Measurements from ENCODE around the gene HDLBP. TPM values are rescaled to one million over a fixed set of nuclear protein-coding genes. Genes with fewer than 3 reads are reported as not detected.

HDLBP gene
- total and polyA plus RNA-seq, 8 donors: 273 to 996 (median 749) TPM

DNA sequence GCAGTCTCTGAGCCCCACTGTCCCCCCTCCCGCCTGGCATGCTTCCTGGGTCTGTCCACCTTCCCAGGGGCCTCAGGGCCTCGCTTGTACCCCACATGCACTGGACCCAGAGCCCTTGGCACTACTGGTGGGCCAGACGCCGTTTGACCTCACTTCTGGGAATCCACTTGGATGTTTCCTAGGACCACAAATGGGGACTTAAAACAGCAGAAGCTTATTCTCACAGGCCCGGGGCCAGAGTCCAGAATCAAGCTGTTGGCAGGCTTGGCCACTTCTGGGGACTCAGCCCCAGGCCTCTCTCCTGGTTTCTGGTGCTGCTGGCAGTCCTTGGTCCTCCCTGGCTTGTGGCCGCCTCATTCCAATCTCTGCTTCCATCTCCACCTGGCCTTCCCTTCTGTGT lies 107.4 kb downstream of the HDLBP start:
- no peaks in the 10 kb centered on the region for H3K36me3 ChIP-seq
- H3K4me3 ChIP-seq: no peak overlapping the region
- ATAC-seq (no peak), DNase-seq (peak in 1 of 6 donors; percentile 14), FAIRE-seq (no peak)
- intact Hi-C loops (cut with DNase I): no loop called here
- no peaks in the 10 kb centered on the region for H3K27me3 ChIP-seq
- H3K9me3 ChIP-seq: no peaks in the 10 kb centered on the region
- 52 to 57% methylated on average over 6 of the region's 6 CpGs for WGBS, 2 donors
- TF ChIP-seq, protein P1, sequence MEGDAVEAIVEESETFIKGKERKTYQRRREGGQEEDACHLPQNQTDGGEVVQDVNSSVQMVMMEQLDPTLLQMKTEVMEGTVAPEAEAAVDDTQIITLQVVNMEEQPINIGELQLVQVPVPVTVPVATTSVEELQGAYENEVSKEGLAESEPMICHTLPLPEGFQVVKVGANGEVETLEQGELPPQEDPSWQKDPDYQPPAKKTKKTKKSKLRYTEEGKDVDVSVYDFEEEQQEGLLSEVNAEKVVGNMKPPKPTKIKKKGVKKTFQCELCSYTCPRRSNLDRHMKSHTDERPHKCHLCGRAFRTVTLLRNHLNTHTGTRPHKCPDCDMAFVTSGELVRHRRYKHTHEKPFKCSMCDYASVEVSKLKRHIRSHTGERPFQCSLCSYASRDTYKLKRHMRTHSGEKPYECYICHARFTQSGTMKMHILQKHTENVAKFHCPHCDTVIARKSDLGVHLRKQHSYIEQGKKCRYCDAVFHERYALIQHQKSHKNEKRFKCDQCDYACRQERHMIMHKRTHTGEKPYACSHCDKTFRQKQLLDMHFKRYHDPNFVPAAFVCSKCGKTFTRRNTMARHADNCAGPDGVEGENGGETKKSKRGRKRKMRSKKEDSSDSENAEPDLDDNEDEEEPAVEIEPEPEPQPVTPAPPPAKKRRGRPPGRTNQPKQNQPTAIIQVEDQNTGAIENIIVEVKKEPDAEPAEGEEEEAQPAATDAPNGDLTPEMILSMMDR (IDR thresholded peaks at IDR 0.05): no peak
- H3K4me1 ChIP-seq: no peaks in the 10 kb centered on the region
- no peak overlapping the region for H3K27ac ChIP-seq

DNA sequence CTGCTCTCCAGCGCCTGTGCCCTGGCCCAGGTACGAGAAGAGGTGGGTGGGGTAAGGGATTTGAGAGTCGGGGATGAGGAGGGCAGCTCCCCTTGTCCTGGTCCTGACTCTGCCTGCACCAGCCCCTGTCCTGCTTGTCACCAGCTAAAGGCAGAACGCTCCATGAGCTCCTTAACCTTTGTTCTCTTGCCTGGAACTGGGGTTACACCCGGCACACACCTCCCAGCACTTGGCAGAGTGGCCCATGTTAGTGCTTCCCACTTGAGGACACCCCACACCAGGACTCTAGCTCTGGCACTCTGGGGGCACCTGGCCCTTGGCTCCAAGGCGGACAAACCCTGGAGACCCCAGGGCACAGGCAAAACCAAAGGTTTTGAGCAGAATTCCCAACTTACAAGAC lies 107.8 kb downstream of the HDLBP start:
- Histone ChIP-seq H3K36me3 (no peaks in the 10 kb centered on the region), H3K4me3 (no peak overlapping the region), H3K9me3 (no peaks in the 10 kb centered on the region), H3K27me3 (no peaks in the 10 kb centered on the region), H3K27ac (no peak overlapping the region), H3K4me1 (no peaks in the 10 kb centered on the region)
- FAIRE-seq (no peak), ATAC-seq (no peak), DNase-seq (no peak)
- intact Hi-C loops (cut with DNase I): no loop called here
- TF ChIP-seq, protein P1 (IDR thresholded peaks at IDR 0.05): no peak
- WGBS, 2 donors: 73 to 79% methylated on average over 6 of the region's 6 CpGs

DNA sequence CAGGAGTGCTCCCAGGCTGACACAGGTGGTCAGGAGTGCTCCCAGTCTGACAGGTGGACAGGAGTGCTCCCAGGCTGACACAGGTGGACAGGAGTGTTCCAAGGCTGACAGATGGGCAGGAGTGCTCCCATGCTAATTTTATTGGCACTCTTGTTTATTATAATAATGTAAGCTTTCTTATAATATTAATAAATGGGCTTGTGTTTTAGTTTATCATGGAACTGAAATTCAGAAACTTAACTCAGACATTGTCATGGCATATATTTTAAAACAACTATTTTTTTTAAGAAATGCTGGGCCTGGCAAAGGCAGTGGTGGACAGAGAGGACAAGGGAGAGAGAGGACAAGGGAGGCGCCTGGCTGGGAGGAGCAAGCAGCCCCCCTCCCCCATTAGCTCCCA lies 108.3 kb downstream of the HDLBP start:
- Histone ChIP-seq H3K4me1 (no peaks in the 10 kb centered on the region), H3K27ac (no peak overlapping the region), H3K4me3 (no peak overlapping the region), H3K36me3 (no peaks in the 10 kb centered on the region), H3K9me3 (no peaks in the 10 kb centered on the region), H3K27me3 (no peaks in the 10 kb centered on the region)
- DNase-seq (no peak), ATAC-seq (no peak), FAIRE-seq (no peak)
- TF ChIP-seq, protein P1 (IDR thresholded peaks at IDR 0.05): no peak
- intact Hi-C loops (cut with DNase I): no loop called here
- 89 to 90% methylated on average over 1 of the region's 1 CpG for WGBS, 2 donors

DNA sequence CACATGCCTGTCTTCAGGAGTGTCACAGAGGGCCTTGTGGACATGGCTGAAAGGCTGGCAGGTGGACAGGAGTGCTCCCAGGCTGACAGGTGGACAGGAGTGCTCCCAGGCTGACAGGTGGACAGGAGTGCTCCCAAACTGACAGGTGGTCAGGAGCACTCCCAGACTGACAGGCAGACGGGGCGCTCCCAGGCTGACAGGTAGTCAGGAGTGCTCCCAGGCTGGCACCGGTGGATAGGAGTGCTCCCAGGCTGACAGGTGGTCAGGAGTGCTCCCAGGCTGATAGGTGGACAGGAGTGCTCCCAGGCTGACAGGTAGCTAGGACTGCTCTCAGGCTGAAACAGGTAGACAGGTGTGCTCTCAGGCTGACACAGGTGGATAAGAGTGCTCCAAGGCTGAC lies 110.4 kb downstream of the HDLBP start:
- Histone ChIP-seq H3K36me3 (no peaks in the 10 kb centered on the region), H3K4me3 (no peak overlapping the region), H3K27me3 (no peaks in the 10 kb centered on the region), H3K4me1 (no peaks in the 10 kb centered on the region), H3K27ac (no peak overlapping the region), H3K9me3 (no peaks in the 10 kb centered on the region)
- intact Hi-C loops (cut with DNase I): no loop called here
- ATAC-seq (no peak), DNase-seq (peak in 1 of 6 donors; percentile 14), FAIRE-seq (no peak)
- TF ChIP-seq, protein P1 (IDR thresholded peaks at IDR 0.05): no peak
- 80 to 85% methylated on average over 3 of the region's 3 CpGs for WGBS, 2 donors

DNA sequence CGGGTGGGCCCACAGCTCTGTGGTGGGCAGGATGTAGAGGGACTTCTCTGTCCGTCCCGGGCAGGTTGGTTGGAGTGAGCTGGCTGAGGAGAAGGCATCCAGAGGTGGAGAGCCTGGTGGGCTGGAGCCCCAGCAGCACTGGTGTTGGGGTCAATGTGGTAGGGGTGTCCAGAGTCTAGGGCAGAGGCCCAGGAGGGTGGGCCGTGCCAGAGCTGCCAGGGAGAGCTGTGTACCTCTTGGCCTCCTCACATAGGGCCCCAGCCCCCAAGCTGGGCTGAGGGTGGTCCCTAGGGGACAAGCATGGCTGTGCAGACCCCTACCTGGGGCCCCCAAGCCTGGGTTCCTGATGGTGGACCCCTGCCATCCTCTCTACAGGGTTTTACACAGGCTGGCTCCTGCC lies 111.0 kb downstream of the HDLBP start:
- Histone ChIP-seq H3K27me3 (no peaks in the 10 kb centered on the region), H3K4me1 (no peaks in the 10 kb centered on the region), H3K36me3 (no peaks in the 10 kb centered on the region), H3K4me3 (no peak overlapping the region), H3K27ac (no peak overlapping the region), H3K9me3 (no peaks in the 10 kb centered on the region)
- intact Hi-C loops (cut with DNase I): no loop called here
- TF ChIP-seq, protein P1 (IDR thresholded peaks at IDR 0.05): no peak
- ATAC-seq (no peak), FAIRE-seq (no peak), DNase-seq (peak in 2 of 6 donors; percentile 20 to 70)
- 88 to 89% methylated on average over 4 of the region's 4 CpGs for WGBS, 2 donors

Measured in pancreas (tissue), 10 donors.